NCI-H345 treated with DMSO at 0.1 percent for 48 hours (cell line): Measurements from ENCODE around the gene AADACL4.

Experiments
- DNase-seq: peaks from one replicate; lab custom pipeline; 2025; ENCODE audit not compliant: unreplicated experiment; lab: John Stamatoyannopoulos, UW

The AADACL4 gene

DNA sequence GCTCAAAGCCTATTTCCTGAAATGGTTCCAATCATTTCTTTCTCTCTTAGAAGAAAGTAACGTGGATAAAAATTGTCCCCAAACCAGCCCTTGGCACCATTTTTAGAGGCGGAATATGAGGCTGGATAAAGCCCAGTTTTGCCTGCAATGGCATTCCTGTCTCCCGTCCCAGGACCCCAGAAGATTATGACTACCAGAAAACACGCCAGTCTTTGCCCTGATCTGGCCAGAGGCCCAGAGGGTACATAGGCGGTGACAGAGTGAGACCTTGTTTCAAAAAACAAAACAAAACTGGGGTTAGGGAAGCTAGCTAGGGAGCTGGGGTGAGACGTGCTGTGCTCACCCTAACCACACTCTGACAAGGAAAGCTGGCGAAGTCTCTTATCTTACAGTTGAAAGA is at the start of gene AADACL4:
AADACL4 (plus strand) TSS at position 301 of the 400 bp plus-strand sequence. CDS start 462 bp downstream, outside the sequence.
- DNase-seq, result no peak

DNA sequence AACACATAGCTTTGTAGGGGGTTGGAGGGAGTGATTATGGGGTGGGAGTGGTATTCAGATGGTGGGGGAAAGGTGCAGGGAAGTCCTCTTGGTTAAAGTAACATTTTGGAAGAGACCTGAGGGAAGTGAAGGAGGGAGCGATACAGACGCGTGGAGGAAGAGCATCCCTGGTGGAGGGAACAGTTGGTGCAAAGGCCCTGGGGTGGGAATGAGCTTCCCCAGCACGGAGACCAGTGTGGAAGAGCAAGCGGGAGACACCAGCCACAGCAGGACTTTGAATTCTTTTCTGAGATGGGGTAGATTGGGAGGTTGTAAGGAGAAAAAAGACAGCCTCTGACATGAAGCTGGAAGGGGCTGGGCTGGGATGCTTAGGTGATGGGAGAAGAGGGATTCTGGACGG is 49.4 kb upstream of the AADACL4 start:
- DNase-seq, result no peak

- DNase-seq, result no peak
Measured at GRCh38 chr1:12594966-12595756, 48.7 kb upstream of the AADACL4 start.

- DNase-seq, result no peak
Measured at GRCh38 chr1:12595757-12596006, 48.2 kb upstream of the AADACL4 start.

- no peak for DNase-seq
Measured at GRCh38 chr1:12596007-12596821, 47.7 kb upstream of the AADACL4 start.

- DNase-seq, result no peak
Measured at GRCh38 chr1:12597792-12598191, 46.1 kb upstream of the AADACL4 start.

- no peak for DNase-seq
Measured at GRCh38 chr1:12598974-12599373, 44.9 kb upstream of the AADACL4 start.

GRCh38 chr1:12599657-12600056 is 44.2 kb upstream of the AADACL4 start:
- no peak for DNase-seq

DNA sequence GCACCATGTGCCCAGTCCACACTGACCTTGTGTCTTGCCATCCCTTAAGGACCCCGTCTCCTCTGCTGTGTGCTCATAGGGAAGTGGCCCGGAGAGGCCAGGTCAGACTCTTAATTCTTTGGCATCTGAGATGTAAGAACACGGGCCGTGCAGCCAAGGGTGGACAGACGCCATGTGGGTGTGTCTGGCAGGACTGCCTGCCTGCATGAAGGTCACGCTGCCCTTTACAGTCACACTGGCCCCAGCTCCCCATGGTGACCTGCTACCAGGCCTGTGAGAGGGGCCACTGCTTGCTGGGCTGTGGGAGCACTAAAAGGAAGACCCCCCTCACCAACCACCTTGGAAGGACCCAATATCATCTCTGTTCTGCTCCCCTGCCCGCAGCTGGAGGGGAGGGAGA is 43.5 kb upstream of the AADACL4 start:
- no peak for DNase-seq

DNA sequence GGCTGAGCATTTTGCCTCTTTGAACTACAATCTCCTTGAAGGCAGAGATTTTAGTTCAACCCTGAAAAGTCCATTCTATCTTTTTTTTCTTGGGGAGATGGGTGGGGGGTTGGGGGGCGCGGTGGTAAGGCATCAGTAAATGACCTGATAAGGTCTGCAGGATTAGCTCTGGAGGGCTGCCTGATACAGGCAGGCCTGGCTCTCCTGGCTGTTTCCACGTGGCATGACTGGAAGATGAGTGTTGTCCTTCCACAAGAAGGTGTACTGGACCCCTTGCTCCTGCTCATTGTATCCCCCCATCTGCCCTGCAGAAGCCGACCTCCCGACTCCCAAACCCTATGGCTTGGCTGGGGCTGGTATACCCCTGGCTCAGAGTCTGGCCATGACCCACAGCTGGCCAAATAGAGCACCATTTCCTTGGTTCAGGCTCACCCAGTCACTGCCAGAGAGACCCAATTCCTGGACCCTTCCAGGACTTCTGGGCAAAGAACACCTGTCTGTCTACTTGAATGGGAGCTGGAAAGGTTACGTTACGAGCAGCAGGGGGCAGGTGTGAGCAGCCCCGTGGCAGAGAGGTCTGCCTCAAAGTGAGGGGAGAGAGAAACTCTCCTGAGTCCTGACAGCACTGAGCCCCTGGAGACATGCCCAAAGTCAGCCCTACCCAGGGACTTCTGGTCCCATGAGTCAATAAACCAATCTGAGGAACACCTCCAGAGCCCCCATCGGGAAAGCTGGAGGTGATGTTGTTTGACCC is 42.8 kb upstream of the AADACL4 start:
- DNase-seq, result no peak

- DNase-seq, result no peak
Measured at GRCh38 chr1:12601700-12602658, 41.9 kb upstream of the AADACL4 start.

DNA sequence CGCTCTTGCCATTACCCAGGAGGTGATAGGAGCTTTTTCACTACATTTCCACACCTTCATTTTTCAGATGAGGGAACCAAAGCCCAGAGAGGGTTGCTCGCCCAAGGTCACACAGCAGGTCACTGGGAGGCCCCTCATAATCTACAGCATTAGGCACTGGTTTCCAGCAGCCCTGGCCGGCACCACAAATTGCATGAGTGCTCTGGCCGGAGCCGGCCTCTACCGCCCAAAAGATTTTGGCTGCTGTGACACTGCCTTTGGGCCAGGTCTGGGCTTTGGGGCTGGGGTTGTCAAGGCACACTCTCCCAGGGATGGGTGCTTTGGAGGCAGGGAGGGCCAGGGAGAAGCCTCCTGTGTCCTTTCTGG is 41.2 kb upstream of the AADACL4 start:
- DNase-seq, result no peak

- no peak for DNase-seq
Measured at GRCh38 chr1:12603224-12603623, 40.7 kb upstream of the AADACL4 start.

DNA sequence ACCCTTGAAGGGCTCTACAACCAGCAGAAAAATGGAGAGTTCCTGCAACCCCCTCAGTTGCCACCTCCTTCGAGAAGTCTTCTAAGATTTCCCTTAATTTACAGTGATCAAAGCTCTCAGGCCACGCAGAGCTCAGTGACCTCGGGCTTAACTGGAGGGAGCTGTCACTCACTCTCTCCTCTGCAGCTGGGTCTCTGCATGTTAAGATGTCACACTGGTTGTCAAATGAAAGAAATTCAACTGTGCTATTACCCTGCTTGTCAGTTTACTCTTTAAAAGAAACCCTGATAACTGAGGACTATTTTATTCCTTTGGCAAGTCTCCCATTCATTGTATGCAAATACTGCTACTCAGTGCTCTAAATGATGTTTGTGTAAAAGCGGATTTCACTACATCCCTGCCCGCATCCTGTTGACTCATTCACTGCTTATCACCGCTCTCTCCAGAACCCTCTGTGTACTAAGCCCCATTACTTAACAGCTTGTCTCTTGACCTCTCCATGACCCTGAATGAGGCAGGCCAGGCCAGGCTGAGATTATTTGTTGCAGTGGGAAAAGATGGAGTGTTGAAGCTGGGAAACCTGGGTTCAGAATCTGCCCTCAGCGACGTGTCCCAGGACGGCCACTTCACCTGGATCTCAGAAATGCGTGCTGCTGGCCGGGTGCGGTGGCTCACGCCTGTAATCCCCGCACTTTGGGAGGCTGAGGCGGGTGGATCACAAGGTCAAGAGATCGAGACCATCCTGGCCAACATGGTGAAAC is 39.6 kb upstream of the AADACL4 start:
- no peak for DNase-seq

- no peak for DNase-seq
Measured at GRCh38 chr1:12604986-12605385, 38.9 kb upstream of the AADACL4 start.

- DNase-seq, result no peak
Measured at GRCh38 chr1:12607263-12607662, 36.6 kb upstream of the AADACL4 start.

GRCh38 chr1:12608311-12608957 is 35.5 kb upstream of the AADACL4 start:
- no peak for DNase-seq

DNA sequence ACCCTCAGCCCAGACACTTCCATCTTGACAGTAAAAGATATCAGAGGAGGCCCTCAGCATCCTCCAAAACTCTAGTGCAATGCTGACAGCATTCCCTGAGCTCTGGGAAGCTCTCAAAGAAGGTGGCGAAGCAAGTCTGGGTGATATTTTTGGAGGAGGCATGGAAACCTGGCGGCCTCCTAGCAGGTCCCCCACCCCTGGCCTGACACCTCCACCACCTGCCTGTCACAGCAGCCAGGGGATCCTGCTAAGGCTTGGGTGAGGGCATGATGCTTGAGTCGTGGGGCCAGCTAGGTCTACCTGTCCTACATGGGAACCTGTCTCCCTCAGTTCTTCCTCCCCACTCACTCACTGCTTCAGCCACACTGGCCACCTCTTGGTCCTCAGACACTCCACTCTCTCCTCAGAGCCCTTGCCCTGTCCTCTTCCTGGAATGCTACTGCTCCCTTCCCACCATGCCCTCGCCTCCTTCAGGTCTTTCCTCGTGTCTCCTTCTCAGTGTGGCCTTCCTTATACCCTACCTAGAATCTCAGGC is 34.3 kb upstream of the AADACL4 start:
- no peak for DNase-seq

GRCh38 chr1:12610305-12610935 is 33.5 kb upstream of the AADACL4 start:
- DNase-seq, result no peak
